ENCODE data around the gene WFDC10A.
"Not testable (repeated sequence)": the region's sequence is repeated elsewhere in the genome, so short reads cannot be mapped to it uniquely, and the experiment has no call there.

Gene WFDC10A

GRCh38 chr20:45629496-45630100, at the start of gene WFDC10A:
TSS of gene WFDC10A (plus strand) at chr20:45629739. CDS start at chr20:45629814, 75 bp downstream.
- no peak for DNase-seq (ENCODE audit: low read depth)

- DNase-seq (ENCODE audit: low read depth) = no peak
Observed at GRCh38 chr20:45581702-45582101, 47.8 kb upstream of the WFDC10A start.

GRCh38 chr20:45583502-45583901, 46.0 kb upstream of the WFDC10A start:
- DNase-seq (ENCODE audit: low read depth) = no peak

GRCh38 chr20:45584294-45584693, 45.2 kb upstream of the WFDC10A start:
- not testable (repeated sequence) for DNase-seq (ENCODE audit: low read depth)

- DNase-seq (ENCODE audit: low read depth) = not testable (repeated sequence)
Observed at GRCh38 chr20:45585986-45586385, 43.6 kb upstream of the WFDC10A start.

GRCh38 chr20:45588800-45589199, 40.7 kb upstream of the WFDC10A start:
- no peak for DNase-seq (ENCODE audit: low read depth)

- DNase-seq (ENCODE audit: low read depth) = no peak
Observed at GRCh38 chr20:45589725-45590124, 39.8 kb upstream of the WFDC10A start.

- no peak for DNase-seq (ENCODE audit: low read depth)
Observed at GRCh38 chr20:45592574-45593189, 36.9 kb upstream of the WFDC10A start.

- DNase-seq (ENCODE audit: low read depth) = no peak
Observed at GRCh38 chr20:45593498-45593897, 36.0 kb upstream of the WFDC10A start.

GRCh38 chr20:45595235-45595634, 34.3 kb upstream of the WFDC10A start:
- DNase-seq (ENCODE audit: low read depth) = no peak

GRCh38 chr20:45607810-45608209, 21.7 kb upstream of the WFDC10A start:
- no peak for DNase-seq (ENCODE audit: low read depth)

- peak; percentile 17 for DNase-seq (ENCODE audit: low read depth)
Observed at GRCh38 chr20:45611054-45611453, 18.5 kb upstream of the WFDC10A start.

GRCh38 chr20:45612314-45612713, 17.2 kb upstream of the WFDC10A start:
- DNase-seq (ENCODE audit: low read depth) = no peak

GRCh38 chr20:45617591-45617990, 11.9 kb upstream of the WFDC10A start:
- no peak for DNase-seq (ENCODE audit: low read depth)

GRCh38 chr20:45621593-45621992, 7.9 kb upstream of the WFDC10A start:
- no peak for DNase-seq (ENCODE audit: low read depth)

GRCh38 chr20:45626540-45626939, 3.0 kb upstream of the WFDC10A start:
- no peak for DNase-seq (ENCODE audit: low read depth)

GRCh38 chr20:45630371-45630770, 832 bp downstream of the WFDC10A start:
- no peak for DNase-seq (ENCODE audit: low read depth)

- no peak for DNase-seq (ENCODE audit: low read depth)
Observed at GRCh38 chr20:45631184-45631583, 1.6 kb downstream of the WFDC10A start, which contains the start of gene WFDC9. TSS of gene WFDC9 (minus strand) at chr20:45631284. CDS start at chr20:45610181, 21,103 bp downstream.

- DNase-seq (ENCODE audit: low read depth) = no peak
Observed at GRCh38 chr20:45636513-45636912, 7.0 kb downstream of the WFDC10A start.

GRCh38 chr20:45639687-45640086, 10.1 kb downstream of the WFDC10A start:
- DNase-seq (ENCODE audit: low read depth) = no peak

- DNase-seq (ENCODE audit: low read depth) = not testable (repeated sequence)
Observed at GRCh38 chr20:45641076-45641475, 11.5 kb downstream of the WFDC10A start.

- not testable (repeated sequence) for DNase-seq (ENCODE audit: low read depth)
Observed at GRCh38 chr20:45645869-45646268, 16.3 kb downstream of the WFDC10A start.

GRCh38 chr20:45646875-45647274, 17.3 kb downstream of the WFDC10A start:
- DNase-seq (ENCODE audit: low read depth) = no peak

All from stimulated activated CD8-positive, alpha-beta memory T cell treated with anti-CD3 and anti-CD28 coated beads, Interleukin-4, amount 100 ng/mL, for 24 hours (primary cell).